Measurements from ENCODE around the gene GAPT.
"Not testable (repeated sequence)": the region's sequence is repeated elsewhere in the genome, so short reads cannot be mapped to it uniquely, and the experiment has no call there.

GAPT gene

DNA sequence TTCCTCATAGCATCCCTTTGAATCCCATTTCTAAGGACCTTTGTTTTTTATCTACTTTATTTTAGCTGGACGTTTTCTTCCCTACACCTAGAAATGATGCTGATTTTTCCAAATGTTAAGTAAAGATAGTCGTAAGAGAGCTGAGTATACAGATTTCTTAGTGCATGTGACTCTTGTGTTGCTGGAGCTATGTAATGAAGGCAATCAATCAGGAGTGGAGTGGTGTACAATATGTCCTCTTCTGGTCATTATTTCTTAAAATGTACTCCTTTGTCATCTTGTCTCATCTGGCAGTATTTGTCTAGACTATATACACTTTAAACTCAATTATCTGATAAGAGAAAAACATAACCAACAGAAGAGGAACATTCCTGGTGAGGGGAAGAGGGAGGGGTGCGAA, 13.5 kb downstream of the GAPT start:
- no peak for DNase-seq (ENCODE audit: low read depth)

- DNase-seq (ENCODE audit: low read depth) = no peak
These were observed 14.3 kb downstream of the GAPT start for GRCh38 chr5:58505502-58505901.

- no peak for DNase-seq (ENCODE audit: low read depth)
These were observed 14.9 kb downstream of the GAPT start for GRCh38 chr5:58505971-58506640.

- DNase-seq (ENCODE audit: low read depth) = no peak
These were observed 16.5 kb downstream of the GAPT start for GRCh38 chr5:58507715-58508114.

- DNase-seq (ENCODE audit: low read depth) = no peak
These were observed 26.0 kb downstream of the GAPT start for GRCh38 chr5:58517198-58517597.

- DNase-seq (ENCODE audit: low read depth) = no peak
These were observed 32.7 kb downstream of the GAPT start for GRCh38 chr5:58523956-58524355.

GRCh38 chr5:58524571-58524970, 33.3 kb downstream of the GAPT start:
- DNase-seq (ENCODE audit: low read depth) = no peak

- no peak for DNase-seq (ENCODE audit: low read depth)
These were observed 39.8 kb downstream of the GAPT start for GRCh38 chr5:58530942-58531490.

DNA sequence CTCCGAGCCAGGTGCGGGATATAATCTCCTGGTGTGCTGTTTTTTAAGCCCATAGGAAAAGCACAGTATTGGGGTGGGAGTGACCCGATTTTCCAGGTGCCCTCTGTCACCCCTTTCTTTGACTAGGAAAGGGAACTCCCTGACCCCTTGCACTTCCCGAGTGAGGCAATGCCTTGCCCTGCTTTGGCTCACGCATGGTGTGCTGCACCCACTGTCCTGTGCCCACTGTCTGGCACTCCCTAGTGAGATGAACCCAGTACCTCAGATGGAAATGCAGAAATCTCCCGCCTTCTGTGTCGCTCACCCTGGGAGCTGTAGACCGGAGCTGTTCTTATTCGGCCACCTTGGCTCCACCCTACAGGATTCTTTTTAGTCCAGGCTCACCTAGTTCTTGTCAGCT, 50.7 kb downstream of the GAPT start:
- DNase-seq (ENCODE audit: low read depth) = not testable (repeated sequence)

GRCh38 chr5:58542709-58543108, 51.5 kb downstream of the GAPT start:
- DNase-seq (ENCODE audit: low read depth) = no peak

GRCh38 chr5:58543723-58544122, 52.5 kb downstream of the GAPT start:
- no peak for DNase-seq (ENCODE audit: low read depth)

DNA sequence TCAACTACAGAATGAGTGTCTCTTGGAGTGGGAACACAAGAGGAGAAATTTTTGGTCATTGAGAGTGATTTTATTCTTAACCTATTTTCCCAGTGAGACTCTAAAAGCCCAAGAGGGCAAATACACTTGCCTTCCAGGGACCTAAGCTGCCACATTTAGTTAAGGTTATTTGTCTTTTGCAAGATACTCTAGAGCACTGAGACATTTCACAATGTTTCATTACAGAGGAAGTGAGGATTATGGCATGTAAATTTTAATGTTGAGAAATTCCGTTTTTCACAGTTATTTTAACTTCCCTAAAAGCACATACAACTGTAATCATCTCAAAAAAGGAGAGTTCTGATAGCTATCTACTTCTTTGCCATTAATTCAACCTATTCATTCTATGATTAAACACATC, 53.0 kb downstream of the GAPT start:
- DNase-seq (ENCODE audit: low read depth) = no peak

GRCh38 chr5:58544926-58545325, 53.7 kb downstream of the GAPT start:
- DNase-seq (ENCODE audit: low read depth) = no peak

DNA sequence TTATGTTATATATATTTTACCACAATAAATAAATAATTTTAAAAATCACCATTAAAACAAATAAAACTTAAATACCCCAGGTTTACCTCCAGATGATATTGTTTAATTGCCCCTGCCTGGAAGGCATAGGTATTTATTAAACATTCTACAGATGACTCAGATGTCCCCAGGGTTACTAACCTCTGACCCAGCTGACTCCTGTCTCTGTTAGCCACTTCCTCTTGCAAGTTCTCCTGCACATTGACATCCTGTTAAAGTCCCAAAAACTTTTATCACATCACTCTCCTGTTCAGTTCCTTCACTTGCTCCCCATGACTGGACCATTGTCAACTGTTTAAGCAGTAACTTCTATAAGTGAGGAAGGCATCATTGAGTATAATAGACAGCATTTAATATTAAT, 54.7 kb downstream of the GAPT start:
- no peak for DNase-seq (ENCODE audit: low read depth)

Measured in activated T-cell treated with anti-CD3 and anti-CD28 coated beads for 1 hour (primary cell).